GM23338 (cell line): ENCODE results near the gene HGFAC. TPM values are rescaled to one million over a fixed set of nuclear protein-coding genes. Genes with fewer than 3 reads are reported as not detected.

Experiments used
- ATAC-seq: fragments of 200-7000 bp; cut with Tn5 transposase; 3 replicates; pipeline ENCODE4 v1.9.1; 2020
- DNase-seq: peaks from one replicate; pipeline ENCODE4 v3.0.0-alpha.2; 2015; ENCODE audit warnings: low spot score
- H2AFZ ChIP-seq: fragments of 200-600 bp; sonication (generic); 2 replicates; pipeline ENCODE4 v1.8.0; 2016; ENCODE audit warnings: antibody characterized with exemption, mild to moderate bottlenecking, moderate library complexity
- H3F3A ChIP-seq: fragments of 200-600 bp; sonication (generic); replicated peaks from 2 replicates; pipeline ENCODE4 v1.8.0; 2017; ENCODE audit warnings: antibody characterized with exemption, mixed run types, low read depth
- H3K27ac ChIP-seq: fragments of 200-600 bp; sonication (generic); 2 replicates; pipeline ENCODE4 v1.6.1; 2016; ENCODE audit warnings: low read depth
- H3K27me3 ChIP-seq: fragments of 200-600 bp; sonication (generic); 2 replicates; pipeline ENCODE4 v1.8.0; 2016; ENCODE audit warnings: mild to moderate bottlenecking, mixed run types, moderate library complexity; ENCODE audit not compliant: insufficient read depth
- H3K36me3 ChIP-seq: fragments of 200-600 bp; sonication (generic); 2 replicates; pipeline ENCODE4 v1.8.0; 2016; ENCODE audit warnings: mild to moderate bottlenecking; ENCODE audit not compliant: insufficient read depth
- H3K4me1 ChIP-seq: fragments of 200-600 bp; sonication (generic); 2 replicates; pipeline ENCODE4 v1.8.0; 2016; ENCODE audit warnings: mild to moderate bottlenecking, moderate library complexity; ENCODE audit not compliant: insufficient read depth
- H3K4me2 ChIP-seq: fragments of 200-600 bp; sonication (generic); 2 replicates; pipeline ENCODE4 v1.7.1; 2017; ENCODE audit warnings: mixed run types
- H3K4me3 ChIP-seq: fragments of 200-600 bp; sonication (generic); 2 replicates; pipeline ENCODE4 v1.6.1; 2016; ENCODE audit warnings: mixed run types
- H3K79me2 ChIP-seq: fragments of 200-600 bp; sonication (generic); replicated peaks from 2 replicates; pipeline ENCODE4 v1.8.0; 2017; ENCODE audit warnings: mild to moderate bottlenecking; ENCODE audit not compliant: insufficient read depth
- H3K9me2 ChIP-seq: fragments of 200-600 bp; sonication (generic); 2 replicates; pipeline ENCODE4 v1.8.0; 2017; ENCODE audit not compliant: insufficient read depth
- H4K20me1 ChIP-seq: fragments of 200-600 bp; sonication (generic); replicated peaks from 2 replicates; pipeline ENCODE4 v1.8.0; 2017; ENCODE audit warnings: mild to moderate bottlenecking; ENCODE audit not compliant: insufficient read depth
- H3K27ac Mint-ChIP-seq: 2 replicates; pipeline ENCODE4 v1.8.0; 2020; ENCODE audit warnings: inconsistent platforms, mild to moderate bottlenecking, moderate library complexity, mixed read lengths
- H3K27me3 Mint-ChIP-seq: 3 replicates; pipeline ENCODE4 v1.8.0; 2022; ENCODE audit warnings: low read depth, mild to moderate bottlenecking, moderate library complexity, mixed read lengths, inconsistent platforms; ENCODE audit not compliant: insufficient read depth, poor library complexity
- H3K36me3 Mint-ChIP-seq: 3 replicates; pipeline ENCODE4 v1.8.0; 2021; ENCODE audit warnings: low read depth, mild to moderate bottlenecking, inconsistent platforms, moderate library complexity, mixed read lengths
- H3K4me1 Mint-ChIP-seq: 3 replicates; pipeline ENCODE4 v1.8.0; 2020; ENCODE audit warnings: mild to moderate bottlenecking, inconsistent platforms, mixed read lengths
- H3K4me3 Mint-ChIP-seq: 3 replicates; pipeline ENCODE4 v1.8.0; 2021; ENCODE audit warnings: moderate library complexity, mild to moderate bottlenecking, inconsistent platforms, mixed read lengths
- H3K9me3 Mint-ChIP-seq: 3 replicates; pipeline ENCODE4 v1.8.0; 2020; ENCODE audit warnings: moderate library complexity, mild to moderate bottlenecking, inconsistent platforms, mixed read lengths
- CREB1 ChIP-seq: fragments of 250-450 bp; sonication (Bioruptor Pico); IDR thresholded peaks from 2 replicates; pipeline ENCODE4 v1.5.0; 2020; ENCODE audit warnings: low read depth, mild to moderate bottlenecking, moderate library complexity
- EZH2 ChIP-seq: fragments of 200-600 bp; sonication (generic); IDR thresholded peaks from one replicate; pipeline ENCODE4 v1.8.0; 2017; ENCODE audit warnings: antibody characterized with exemption, mild to moderate bottlenecking, low read depth; ENCODE audit not compliant: unreplicated experiment
- EZH2phosphoT487 ChIP-seq: fragments of 200-600 bp; sonication (generic); IDR thresholded peaks from one replicate; pipeline ENCODE4 v1.8.1; 2018; ENCODE audit warnings: antibody characterized with exemption; ENCODE audit not compliant: unreplicated experiment
- JUNB ChIP-seq: IDR thresholded peaks from one replicate; pipeline ENCODE4 v1.6.1; 2016; ENCODE audit warnings: antibody characterized with exemption; ENCODE audit not compliant: unreplicated experiment
- NANOG ChIP-seq: IDR thresholded peaks from 2 replicates; pipeline ENCODE4 v1.6.1; 2016; ENCODE audit warnings: antibody characterized with exemption, borderline replicate concordance
- POLR2AphosphoS5 ChIP-seq: IDR thresholded peaks from 2 replicates; pipeline ENCODE4 v1.6.1; 2016; ENCODE audit warnings: antibody characterized with exemption, low read depth
- ZNF114 ChIP-seq: fragments of 250-450 bp; sonication (Bioruptor Pico); IDR thresholded peaks from 2 replicates; pipeline ENCODE4 v1.5.0; 2020; ENCODE audit warnings: mild to moderate bottlenecking, moderate library complexity
- ZNF331 ChIP-seq: fragments of 250-450 bp; sonication (Bioruptor Pico); IDR thresholded peaks from 2 replicates; pipeline ENCODE4 v1.5.0; 2020; ENCODE audit warnings: low read depth, mild to moderate bottlenecking, moderate library complexity
- polyA plus RNA-seq: library from polyadenylated mRNA; unstranded; fragments of >200 nt; fragmentation: Nextera tagmentation; extraction: Ambion mirVana; gene quantifications from 2 replicates; pipeline ENCODE4 v1.2.1, GENCODE V29; 2016
- total RNA-seq: library from RNA; depleted of rRNA; stranded (reverse); fragments of >200 nt; shearing (Covaris generic); gene quantifications from 2 replicates; pipeline ENCODE4 v1.2.3, GENCODE V29; 2014
- TF ChIP-seq, protein P1 (sequence below): IDR thresholded peaks from one replicate; pipeline ENCODE4 v1.6.1; 2018; ENCODE audit warnings: antibody characterized with exemption; ENCODE audit not compliant: unreplicated experiment
- TF ChIP-seq, protein P2 (sequence below): fragments of 250-450 bp; sonication (Bioruptor Pico); IDR thresholded peaks from 2 replicates; pipeline ENCODE4 v1.5.0; 2020; ENCODE audit warnings: mild to moderate bottlenecking, moderate library complexity
- TF ChIP-seq, protein P3 (sequence below), 2 experiments: fragments of 200-600 bp in 1 of 2; sonication (generic) in 1 of 2; conservative IDR thresholded peaks; 2 replicates each; pipeline versions ENCODE4 v1.5.1 to v1.6.1; 2016 to 2017; ENCODE audit warnings: antibody characterized with exemption in 2 of 2, low read depth in 2 of 2, mild to moderate bottlenecking in 2 of 2, moderate library complexity in 1 of 2

Gene HGFAC
- total and polyA plus RNA-seq, 2 experiments from 2014 or later: 0.94 TPM; not detected in 1

DNA sequence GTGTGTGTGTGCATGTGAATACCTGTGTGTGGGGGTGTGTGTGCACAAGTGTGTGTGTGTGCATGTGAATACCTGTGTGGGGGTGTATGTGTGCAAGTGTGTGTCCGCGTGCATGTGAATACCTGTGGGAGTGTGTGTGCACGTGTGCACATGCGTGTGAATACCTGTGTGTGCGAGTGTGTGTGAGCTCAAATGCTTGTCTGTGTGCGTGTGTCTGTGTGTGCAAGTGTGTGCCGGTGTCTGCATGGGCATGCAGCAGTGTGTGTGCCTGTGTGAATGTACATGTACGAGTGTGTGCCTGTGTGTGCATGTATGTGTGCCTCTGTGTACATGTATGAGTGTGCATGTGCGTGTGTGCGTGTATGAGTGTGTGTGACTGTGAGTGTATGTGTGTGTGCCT lies 26.4 kb downstream of the HGFAC start:
- Histone ChIP-seq H3F3A (no peaks in the 10 kb centered on the region), H3K27me3 (peaks cover 9% of the 10 kb centered on the region; the same call in 1 of the 2 replicates), H3K9me2 (no peaks in the 10 kb centered on the region), H4K20me1 (no peaks in the 10 kb centered on the region), H3K36me3 (no peaks in the 10 kb centered on the region), H3K27ac (no peak overlapping the region), H3K4me1 (no peaks in the 10 kb centered on the region), H2AFZ (no peak overlapping the region), H3K79me2 (no peaks in the 10 kb centered on the region), H3K4me2 (no peak overlapping the region), H3K4me3 (no peak overlapping the region)
- Mint-ChIP-seq H3K27ac (no peak overlapping the region), H3K36me3 (no peaks in the 10 kb centered on the region), H3K4me1 (peaks cover 3% of the 10 kb centered on the region; the same call in 1 of the 3 replicates), H3K9me3 (no peaks in the 10 kb centered on the region; the same call in 2 of the 3 replicates), H3K27me3 (peaks cover 29% of the 10 kb centered on the region), H3K4me3 (no peak overlapping the region)
- TF ChIP-seq, protein P1, sequence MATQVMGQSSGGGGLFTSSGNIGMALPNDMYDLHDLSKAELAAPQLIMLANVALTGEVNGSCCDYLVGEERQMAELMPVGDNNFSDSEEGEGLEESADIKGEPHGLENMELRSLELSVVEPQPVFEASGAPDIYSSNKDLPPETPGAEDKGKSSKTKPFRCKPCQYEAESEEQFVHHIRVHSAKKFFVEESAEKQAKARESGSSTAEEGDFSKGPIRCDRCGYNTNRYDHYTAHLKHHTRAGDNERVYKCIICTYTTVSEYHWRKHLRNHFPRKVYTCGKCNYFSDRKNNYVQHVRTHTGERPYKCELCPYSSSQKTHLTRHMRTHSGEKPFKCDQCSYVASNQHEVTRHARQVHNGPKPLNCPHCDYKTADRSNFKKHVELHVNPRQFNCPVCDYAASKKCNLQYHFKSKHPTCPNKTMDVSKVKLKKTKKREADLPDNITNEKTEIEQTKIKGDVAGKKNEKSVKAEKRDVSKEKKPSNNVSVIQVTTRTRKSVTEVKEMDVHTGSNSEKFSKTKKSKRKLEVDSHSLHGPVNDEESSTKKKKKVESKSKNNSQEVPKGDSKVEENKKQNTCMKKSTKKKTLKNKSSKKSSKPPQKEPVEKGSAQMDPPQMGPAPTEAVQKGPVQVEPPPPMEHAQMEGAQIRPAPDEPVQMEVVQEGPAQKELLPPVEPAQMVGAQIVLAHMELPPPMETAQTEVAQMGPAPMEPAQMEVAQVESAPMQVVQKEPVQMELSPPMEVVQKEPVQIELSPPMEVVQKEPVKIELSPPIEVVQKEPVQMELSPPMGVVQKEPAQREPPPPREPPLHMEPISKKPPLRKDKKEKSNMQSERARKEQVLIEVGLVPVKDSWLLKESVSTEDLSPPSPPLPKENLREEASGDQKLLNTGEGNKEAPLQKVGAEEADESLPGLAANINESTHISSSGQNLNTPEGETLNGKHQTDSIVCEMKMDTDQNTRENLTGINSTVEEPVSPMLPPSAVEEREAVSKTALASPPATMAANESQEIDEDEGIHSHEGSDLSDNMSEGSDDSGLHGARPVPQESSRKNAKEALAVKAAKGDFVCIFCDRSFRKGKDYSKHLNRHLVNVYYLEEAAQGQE: no peak
- TF ChIP-seq ZNF114 (CRISPR knock-in tag): no peak
- no peak for TF ChIP-seq NANOG
- TF ChIP-seq EZH2: no peak
- DNase-seq: no peak
- no peak for ATAC-seq

DNA sequence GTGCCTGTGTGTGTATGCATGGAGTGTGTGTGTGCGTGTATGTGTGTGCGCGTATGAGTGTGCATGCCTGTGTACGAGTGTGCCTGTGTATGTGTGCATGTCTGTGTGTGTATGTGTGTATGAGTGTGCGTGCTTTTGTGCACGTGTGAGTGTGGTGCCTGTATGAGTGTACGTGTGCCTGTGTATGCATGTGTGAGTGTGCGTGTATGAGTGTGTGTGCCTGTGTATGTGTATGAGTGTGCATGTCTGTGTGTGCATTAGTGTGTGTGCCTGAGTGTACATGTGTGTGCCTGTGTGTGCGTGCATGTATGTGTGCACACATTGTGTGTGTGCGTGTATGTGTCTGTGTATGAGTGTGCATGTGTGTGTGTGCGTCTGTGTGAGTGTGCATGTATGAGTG lies 27.0 kb downstream of the HGFAC start:
- no peak overlapping the region for H2AFZ ChIP-seq
- Mint-ChIP-seq H3K4me1 (peaks cover 3% of the 10 kb centered on the region; the same call in 1 of the 3 replicates), H3K27me3 (peaks cover 36% of the 10 kb centered on the region), H3K4me3 (no peak overlapping the region), H3K9me3 (no peaks in the 10 kb centered on the region; the same call in 2 of the 3 replicates), H3K36me3 (no peaks in the 10 kb centered on the region), H3K27ac (no peak overlapping the region)
- no peak for ATAC-seq
- no peaks in the 10 kb centered on the region for H3K79me2 ChIP-seq
- no peak overlapping the region for H3K4me3 ChIP-seq
- H3K27ac ChIP-seq: no peak overlapping the region
- no peak for DNase-seq
- no peaks in the 10 kb centered on the region for H3K9me2 ChIP-seq
- no peaks in the 10 kb centered on the region for H3K4me1 ChIP-seq
- H3K27me3 ChIP-seq: peaks cover 6% of the 10 kb centered on the region; the same call in 1 of the 2 replicates
- no peaks in the 10 kb centered on the region for H3K36me3 ChIP-seq
- H3F3A ChIP-seq: no peaks in the 10 kb centered on the region
- no peaks in the 10 kb centered on the region for H4K20me1 ChIP-seq
- no peak overlapping the region for H3K4me2 ChIP-seq
- TF ChIP-seq, protein P2, sequence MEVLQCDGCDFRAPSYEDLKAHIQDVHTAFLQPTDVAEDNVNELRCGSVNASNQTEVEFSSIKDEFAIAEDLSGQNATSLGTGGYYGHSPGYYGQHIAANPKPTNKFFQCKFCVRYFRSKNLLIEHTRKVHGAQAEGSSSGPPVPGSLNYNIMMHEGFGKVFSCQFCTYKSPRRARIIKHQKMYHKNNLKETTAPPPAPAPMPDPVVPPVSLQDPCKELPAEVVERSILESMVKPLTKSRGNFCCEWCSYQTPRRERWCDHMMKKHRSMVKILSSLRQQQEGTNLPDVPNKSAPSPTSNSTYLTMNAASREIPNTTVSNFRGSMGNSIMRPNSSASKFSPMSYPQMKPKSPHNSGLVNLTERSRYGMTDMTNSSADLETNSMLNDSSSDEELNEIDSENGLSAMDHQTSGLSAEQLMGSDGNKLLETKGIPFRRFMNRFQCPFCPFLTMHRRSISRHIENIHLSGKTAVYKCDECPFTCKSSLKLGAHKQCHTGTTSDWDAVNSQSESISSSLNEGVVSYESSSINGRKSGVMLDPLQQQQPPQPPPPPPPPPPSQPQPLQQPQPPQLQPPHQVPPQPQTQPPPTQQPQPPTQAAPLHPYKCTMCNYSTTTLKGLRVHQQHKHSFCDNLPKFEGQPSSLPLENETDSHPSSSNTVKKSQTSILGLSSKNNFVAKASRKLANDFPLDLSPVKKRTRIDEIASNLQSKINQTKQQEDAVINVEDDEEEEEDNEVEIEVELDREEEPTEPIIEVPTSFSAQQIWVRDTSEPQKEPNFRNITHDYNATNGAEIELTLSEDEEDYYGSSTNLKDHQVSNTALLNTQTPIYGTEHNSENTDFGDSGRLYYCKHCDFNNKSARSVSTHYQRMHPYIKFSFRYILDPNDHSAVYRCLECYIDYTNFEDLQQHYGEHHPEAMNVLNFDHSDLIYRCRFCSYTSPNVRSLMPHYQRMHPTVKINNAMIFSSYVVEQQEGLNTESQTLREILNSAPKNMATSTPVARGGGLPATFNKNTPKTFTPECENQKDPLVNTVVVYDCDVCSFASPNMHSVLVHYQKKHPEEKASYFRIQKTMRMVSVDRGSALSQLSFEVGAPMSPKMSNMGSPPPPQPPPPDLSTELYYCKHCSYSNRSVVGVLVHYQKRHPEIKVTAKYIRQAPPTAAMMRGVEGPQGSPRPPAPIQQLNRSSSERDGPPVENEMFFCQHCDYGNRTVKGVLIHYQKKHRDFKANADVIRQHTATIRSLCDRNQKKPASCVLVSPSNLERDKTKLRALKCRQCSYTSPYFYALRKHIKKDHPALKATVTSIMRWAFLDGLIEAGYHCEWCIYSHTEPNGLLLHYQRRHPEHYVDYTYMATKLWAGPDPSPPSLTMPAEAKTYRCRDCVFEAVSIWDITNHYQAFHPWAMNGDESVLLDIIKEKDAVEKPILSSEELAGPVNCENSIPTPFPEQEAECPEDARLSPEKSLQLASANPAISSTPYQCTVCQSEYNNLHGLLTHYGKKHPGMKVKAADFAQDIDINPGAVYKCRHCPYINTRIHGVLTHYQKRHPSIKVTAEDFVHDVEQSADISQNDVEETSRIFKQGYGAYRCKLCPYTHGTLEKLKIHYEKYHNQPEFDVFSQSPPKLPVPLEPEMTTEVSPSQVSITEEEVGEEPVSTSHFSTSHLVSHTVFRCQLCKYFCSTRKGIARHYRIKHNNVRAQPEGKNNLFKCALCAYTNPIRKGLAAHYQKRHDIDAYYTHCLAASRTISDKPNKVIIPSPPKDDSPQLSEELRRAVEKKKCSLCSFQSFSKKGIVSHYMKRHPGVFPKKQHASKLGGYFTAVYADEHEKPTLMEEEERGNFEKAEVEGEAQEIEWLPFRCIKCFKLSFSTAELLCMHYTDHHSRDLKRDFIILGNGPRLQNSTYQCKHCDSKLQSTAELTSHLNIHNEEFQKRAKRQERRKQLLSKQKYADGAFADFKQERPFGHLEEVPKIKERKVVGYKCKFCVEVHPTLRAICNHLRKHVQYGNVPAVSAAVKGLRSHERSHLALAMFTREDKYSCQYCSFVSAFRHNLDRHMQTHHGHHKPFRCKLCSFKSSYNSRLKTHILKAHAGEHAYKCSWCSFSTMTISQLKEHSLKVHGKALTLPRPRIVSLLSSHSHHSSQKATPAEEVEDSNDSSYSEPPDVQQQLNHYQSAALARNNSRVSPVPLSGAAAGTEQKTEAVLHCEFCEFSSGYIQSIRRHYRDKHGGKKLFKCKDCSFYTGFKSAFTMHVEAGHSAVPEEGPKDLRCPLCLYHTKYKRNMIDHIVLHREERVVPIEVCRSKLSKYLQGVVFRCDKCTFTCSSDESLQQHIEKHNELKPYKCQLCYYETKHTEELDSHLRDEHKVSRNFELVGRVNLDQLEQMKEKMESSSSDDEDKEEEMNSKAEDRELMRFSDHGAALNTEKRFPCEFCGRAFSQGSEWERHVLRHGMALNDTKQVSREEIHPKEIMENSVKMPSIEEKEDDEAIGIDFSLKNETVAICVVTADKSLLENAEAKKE (CRISPR knock-in tag): no peak
- TF ChIP-seq JUNB (no peak), EZH2 (no peak), ZNF114 (CRISPR knock-in tag) (no peak), POLR2AphosphoS5 (no peak), EZH2phosphoT487 (no peak), CREB1 (CRISPR knock-in tag) (no peak), NANOG (no peak), ZNF331 (CRISPR knock-in tag) (no peak)
- TF ChIP-seq, protein P3, sequence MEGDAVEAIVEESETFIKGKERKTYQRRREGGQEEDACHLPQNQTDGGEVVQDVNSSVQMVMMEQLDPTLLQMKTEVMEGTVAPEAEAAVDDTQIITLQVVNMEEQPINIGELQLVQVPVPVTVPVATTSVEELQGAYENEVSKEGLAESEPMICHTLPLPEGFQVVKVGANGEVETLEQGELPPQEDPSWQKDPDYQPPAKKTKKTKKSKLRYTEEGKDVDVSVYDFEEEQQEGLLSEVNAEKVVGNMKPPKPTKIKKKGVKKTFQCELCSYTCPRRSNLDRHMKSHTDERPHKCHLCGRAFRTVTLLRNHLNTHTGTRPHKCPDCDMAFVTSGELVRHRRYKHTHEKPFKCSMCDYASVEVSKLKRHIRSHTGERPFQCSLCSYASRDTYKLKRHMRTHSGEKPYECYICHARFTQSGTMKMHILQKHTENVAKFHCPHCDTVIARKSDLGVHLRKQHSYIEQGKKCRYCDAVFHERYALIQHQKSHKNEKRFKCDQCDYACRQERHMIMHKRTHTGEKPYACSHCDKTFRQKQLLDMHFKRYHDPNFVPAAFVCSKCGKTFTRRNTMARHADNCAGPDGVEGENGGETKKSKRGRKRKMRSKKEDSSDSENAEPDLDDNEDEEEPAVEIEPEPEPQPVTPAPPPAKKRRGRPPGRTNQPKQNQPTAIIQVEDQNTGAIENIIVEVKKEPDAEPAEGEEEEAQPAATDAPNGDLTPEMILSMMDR (conservative IDR thresholded peaks at IDR 0.05; ENCODE audit: low read depth in 2 of 2): no peak
